HG03439 (cell line): ENCODE results near the gene PLS1.

Source experiments
- ATAC-seq: cut with Tn5 transposase; IDR thresholded peaks from one replicate; pipeline ENCODE4 v1.9.1; 2021; ENCODE audit warnings: mild to moderate bottlenecking, moderate library complexity; ENCODE audit not compliant: unreplicated experiment

The PLS1 gene

DNA sequence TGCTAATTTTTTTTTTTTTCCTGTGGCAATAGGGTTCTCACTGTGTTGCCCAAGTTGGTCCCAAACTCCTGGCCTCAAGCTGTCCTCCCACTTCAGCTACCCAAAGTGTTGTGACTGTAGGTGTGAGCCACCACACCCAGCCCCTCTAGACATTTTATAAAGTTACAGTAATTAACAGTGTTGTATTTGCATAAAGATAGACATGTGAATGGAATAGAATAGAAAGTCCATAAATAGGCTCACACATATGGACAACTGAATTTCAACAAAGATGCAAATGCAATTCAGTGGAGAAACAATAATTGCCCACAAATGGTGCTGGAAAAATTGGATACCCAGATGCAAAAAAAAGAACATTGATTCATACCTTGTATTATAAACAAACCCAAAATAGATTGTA lies 39.9 kb downstream of the PLS1 start:
- no peak for ATAC-seq

DNA sequence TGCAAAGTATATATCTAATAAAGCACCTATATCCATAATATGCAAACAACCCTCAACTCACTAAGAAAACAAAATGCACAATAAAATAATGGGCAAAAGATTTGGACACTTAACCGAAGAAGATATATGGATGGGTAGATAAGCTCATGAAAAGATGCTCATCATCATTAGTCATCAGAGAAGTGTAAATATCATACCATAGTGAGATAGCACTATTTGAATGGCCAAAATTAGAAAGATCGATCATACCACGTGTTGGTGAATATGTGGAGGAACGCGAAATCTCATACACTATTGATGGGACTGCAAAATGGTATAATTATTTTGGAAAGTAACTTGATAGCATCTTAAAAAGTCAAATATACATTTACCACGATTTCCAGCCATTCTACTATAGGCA lies 40.5 kb downstream of the PLS1 start:
- ATAC-seq: no peak

DNA sequence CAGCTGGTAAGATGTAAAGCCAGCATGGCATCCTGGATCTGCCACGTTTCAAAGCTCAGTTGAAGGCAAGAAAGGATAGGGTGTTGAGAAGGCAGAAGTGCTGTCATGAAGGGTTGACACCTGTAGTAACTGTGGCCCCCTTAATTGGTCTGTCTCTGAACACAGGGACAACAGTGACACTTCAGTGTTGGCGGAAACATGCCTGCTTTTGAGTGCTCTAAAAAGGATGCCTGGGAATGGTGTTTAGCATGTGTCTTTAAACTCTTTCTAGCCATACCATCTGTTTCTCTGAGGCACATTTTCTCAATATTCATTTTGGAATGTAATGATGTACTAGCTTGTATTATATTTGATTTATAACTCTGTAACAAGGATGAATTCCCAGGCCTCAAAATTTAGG lies 42.1 kb downstream of the PLS1 start:
- no peak for ATAC-seq

DNA sequence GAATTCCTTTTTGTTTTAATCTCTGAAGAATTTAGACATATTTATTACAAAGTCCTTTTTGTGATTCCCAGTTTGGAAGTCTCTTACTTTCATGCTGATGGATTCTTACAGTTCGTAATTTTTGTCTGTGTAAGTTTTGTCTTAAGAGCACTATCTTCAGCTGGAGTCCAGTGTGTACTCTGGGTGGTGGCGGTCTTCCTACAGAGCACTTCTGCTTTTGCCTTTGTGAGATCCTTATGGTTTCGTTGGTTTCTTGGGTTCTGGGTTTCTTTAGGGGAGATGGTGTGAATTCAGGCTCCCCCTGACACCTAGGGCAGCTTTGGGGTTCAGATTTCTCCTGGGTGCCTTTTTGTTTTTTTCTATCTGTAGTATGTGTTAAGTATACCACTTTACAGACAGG lies 45.3 kb downstream of the PLS1 start:
- ATAC-seq: no peak

DNA sequence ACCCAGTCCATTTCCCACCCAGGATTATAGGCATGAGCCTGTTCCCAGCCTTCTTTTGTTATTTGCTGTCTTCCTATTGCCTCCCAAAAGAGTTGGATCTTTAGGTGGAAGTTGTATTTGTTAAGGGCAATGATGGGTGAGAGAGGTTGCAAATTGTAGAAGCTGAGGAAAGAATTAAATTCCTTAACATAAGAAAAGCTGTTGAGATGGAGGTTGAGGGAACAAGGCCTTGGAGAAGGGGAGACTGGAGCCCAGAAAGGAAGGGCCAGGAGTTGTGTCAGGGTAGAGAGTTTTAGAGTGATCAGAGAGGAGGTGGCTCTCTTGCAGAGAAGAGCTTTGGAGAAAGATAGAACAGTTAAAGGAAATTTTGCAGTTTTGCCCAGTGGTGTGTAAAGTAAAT lies 46.8 kb downstream of the PLS1 start:
- no peak for ATAC-seq

DNA sequence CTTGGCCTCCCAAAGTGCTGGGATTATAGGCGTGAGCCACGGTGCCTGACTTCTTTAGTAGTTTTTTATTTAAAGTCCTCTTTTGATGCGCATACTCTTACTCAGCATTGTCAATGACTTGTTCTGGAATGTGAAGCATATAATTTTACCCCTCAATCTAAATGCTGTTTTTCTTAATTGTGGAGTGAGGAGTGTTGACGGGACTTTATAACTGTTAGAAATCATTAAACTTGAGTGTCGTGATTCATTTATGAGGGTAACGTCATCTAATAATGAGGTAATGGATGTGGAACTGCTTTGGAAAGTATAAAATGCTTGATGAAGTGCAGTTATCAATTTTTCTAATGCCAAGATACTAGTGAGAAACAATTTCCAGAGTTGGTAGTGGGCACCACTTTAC lies 48.3 kb downstream of the PLS1 start:
- no peak for ATAC-seq

DNA sequence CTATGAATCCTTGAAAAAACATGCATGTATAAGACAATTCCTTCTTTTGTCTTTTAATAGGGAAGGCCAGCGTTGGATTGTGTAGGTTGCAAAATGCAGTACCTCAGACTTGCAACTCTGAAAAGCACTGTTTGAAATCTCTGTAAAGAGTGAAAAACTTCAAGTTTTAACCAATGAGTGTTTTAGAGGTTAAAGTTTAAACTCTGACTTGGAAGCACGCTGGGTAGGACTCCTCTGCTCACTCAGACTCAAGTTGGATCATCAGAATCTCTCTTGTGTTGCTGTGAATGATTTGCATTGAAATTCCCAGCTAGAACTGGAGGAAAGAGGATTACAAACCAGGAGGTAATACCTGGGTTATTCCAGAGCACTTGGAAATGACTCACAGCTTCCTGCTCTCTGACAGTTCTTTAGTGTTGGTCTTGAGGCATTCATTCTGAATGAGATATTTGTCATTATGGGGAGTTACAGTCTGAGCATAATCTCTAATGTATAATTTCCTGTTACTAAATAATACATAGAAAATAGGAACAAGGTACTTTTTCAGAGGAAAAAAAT lies 49.1 kb downstream of the PLS1 start:
- no peak for ATAC-seq

DNA sequence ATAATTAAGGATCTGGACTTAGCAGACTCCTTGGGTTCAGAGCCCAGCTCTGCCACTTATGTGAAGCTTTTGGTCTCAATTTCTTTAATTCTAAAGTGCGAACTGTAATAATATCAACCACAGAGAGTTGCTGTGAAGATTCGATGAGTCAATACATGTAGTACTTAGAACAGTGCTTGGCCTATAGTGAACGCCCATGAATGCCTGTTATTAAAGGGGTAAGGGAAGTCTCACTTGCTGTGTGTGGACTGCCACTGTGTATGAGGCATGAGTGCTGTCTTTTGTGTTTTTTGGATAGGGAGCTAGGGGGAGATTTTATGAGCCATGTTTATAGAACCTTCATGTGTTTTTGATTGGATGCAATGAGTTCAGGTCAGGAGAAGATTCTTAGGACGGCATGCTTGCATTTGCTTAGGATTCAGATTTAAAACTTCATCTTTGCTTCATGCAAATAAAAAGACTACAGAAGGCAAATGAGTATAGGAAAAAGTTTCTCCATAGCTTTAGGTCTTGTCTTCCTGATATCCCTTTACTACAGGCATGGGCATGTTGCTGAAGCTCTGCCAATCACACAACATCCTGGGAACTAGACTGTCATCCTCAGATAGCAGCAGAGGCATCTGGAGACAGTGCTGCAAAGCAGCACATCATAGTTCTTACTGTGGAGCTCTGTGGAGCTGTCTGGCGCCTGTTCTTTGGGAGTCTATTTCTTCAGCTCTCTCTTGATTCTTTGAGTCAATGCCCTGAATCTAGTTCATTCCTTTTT lies 50.0 kb downstream of the PLS1 start:
- ATAC-seq: no peak

DNA sequence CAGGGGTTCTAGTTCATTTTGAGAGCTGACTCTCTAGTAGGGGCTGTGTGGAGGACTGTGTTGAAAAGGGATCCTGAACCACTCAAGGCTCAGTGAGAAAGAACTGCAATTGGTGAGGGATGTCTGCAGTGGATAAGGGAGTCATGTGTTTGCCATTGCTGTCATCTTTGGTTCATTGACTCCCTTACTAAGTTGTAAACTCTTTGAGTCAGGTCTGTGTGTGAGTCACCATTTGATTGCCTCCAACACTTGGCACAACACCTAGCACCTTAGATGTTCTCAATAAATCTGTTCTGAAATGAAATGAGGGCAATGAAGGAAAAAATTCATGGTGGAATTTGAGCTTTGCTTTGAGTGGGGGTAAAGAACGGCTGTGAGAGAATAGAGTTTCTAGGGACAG lies 51.7 kb downstream of the PLS1 start:
- no peak for ATAC-seq

DNA sequence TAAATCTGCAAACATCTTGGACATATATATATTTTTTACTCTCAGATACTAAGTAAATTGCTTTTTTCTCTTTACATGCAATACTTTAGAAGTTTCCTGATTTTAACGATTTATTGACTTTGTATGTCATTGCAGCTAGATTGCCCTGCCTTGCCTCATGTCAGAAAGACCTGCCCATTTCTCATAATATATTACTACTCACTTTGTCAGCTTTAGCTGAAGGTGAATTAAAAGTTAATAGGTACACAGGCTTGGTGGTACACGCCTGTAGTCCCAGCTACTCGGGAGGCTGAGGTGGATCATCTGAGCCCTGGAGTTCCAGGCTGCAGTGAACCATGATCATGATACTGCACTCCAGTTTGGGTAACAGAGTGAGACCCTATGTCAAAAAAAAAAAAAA lies 52.8 kb downstream of the PLS1 start:
- ATAC-seq: no peak

DNA sequence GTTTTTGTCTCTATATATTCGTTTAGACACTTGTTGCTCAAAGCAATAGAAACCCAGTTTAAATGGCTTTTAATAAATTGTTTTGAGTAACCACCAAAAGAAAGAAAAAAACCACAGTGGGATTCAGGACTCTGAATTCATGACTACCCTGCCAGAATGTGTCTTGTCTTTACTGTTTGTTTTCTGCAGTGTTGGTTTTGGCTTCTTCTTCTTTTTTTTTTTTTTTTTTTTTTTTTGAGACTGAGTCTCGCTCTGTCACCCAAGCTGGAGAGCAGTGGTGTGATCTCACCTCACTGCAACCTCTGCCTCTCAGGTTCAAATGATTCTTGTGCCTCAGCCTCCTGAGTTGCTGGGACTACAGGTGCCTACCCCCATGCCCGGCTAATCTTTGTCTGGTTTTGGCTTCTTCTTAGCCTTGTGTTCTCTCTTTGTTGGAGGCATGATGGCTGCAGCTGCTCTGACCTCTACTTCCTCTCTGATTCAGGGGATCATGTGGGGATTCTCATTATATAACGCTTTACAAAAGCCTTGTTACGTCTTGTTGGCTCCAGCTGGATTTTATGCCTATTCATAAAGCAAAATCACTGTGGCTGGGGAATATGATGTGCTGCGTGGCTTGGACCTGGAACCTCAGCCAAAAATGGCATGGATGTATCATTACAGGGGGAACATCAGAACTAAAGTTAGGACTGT lies 54.0 kb downstream of the PLS1 start:
- ATAC-seq: no peak

DNA sequence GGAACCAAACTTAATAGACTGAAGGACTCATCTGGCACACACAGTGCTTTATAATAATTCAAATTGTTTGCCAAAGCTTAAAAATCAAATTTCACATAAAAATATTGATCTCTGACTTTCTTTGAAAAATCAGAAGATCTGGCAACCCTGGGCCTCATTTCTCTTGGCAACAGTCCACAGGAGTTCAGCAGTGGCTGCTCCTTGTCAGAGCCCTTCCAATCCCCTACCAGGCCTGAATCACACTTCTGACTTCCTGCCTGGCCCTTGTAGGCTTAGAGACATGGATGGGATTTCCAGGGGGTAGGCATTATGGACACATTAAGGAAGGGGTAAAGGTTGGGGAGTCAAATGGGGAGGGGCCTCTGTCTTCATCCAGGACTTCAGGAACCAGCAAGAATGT lies 55.5 kb downstream of the PLS1 start:
- ATAC-seq: no peak

DNA sequence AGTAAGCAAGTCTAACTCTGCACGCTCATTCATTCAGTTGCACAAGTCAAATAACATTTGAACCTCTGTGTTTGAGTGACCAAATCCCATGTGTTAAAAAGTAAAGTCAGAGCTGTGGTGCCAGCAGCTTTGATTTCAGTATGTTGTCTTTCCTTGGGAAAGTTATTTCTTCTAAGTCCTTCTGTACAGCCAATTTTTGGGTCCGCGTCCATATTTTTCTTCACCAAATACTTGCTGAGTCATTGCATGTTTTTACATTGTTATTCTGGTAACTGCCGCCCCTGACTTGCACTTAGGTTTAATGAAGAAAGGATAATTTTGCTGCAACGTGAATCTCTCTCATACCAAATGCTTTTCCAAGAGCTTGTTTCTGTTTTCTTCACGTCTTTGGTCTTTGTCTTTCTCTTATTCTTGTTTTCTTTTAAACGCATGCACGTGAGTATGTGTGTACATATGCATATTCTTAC lies 56.7 kb downstream of the PLS1 start:
- no peak for ATAC-seq

DNA sequence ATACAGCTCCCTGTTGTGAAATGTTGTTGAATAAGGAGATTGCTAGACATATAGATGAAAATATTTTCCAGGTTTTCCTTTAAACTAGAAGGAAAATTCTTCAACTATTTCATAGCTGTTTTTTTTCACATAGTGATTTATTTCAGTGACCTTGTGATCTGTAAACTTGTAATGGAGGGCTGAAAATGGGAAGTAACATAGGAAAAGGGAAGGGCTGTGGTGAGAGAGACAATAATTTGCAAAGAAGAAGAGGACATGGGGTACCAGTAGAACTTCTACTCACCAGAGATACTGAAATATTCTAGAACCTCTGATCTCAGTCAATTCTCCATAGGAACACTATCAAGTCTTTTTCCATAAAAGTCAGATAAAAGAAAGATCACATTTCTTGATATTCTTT lies 60.4 kb downstream of the PLS1 start:
- no peak for ATAC-seq

DNA sequence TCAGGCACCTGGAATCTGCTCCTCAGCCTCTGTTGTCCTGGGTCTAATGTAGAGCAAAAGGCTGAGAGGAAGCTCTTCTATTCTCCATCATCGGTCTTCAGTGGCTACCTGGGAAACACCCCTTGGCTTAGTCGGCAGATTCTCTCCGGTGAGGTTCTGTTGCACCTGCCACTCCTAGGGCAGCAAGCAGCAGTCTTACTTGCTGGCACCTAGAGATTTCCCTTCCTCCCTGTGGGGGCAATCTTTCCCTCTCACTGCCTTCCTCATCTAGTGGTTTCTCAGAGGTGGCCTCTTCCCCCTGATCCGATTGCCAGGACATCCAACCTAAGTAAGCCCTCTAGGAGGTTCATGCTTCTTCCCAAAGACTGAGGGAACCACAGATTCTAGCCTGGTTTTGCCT lies 60.8 kb downstream of the PLS1 start:
- no peak for ATAC-seq

DNA sequence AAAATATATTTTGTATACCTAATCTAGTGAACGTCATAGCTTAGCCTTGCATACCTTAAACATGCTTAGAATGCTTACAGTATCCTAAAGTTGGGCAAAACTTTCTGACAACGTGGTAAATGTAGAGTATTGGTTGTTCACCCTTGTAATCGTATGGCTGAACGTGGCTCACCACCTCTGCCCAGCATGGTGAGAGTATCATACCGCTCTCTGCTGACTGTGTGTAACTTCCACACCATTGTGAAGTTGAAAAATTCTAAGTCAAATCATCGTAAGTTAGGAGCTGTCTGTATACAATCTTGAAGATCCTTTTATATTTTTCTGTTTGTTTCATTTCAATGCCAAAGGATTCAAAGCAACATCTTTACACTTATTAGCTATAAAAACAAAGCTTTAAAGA lies 64.2 kb downstream of the PLS1 start:
- no peak for ATAC-seq

DNA sequence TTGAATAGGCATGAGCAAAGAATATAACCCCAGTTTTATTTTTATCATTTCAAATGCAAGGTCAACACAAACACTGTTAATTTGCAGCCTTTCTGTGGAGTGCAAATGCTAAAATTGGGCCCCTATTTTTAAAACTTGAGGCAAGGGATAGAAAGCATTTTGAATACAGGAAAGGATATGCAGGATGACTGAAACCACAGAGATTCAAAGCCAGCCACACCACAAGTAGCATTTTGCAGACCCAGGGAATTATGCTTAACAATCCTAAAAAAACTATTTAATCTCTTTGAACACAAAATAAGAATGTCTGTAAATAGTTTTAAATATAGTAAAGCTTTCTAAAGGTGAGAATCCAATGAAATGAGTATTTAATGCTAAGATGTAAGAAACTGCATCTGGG lies 64.7 kb downstream of the PLS1 start:
- ATAC-seq: no peak

DNA sequence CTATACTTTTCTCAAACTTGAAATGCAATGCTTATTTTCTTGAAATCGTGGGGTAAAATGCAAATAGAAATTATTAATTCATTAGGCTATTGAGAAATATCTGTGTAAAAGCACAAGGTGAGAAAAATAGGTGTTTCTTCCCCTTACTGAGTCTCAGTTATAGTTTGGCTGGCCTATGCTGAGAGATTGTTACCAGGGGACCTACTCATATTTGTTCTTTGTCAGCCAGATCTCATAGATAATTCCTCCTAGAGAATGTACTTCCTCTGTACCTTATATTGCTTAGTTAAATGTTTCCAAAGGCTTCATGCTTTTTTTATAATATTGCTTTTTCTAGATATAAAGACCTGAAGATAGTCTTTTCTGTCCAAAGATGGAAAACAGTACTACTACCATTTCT lies 67.7 kb downstream of the PLS1 start:
- no peak for ATAC-seq

DNA sequence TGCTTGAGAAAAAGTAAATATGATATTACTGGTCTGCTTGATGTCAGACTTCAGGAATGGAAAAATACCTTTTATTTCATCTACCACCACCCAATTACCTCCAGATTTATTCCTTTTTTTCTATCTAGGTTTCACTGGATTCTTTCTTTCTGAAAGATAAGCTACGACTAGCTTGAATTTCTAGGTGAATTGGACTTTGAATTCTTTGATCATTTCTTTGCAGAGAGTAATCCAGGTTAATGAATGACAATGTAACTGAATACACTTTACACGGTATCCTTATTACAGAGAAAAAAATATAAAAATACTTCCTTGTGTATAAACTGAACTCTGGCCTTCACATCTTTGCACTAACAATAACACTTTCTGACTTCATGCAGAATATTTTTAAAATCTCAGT lies 68.1 kb downstream of the PLS1 start:
- no peak for ATAC-seq

DNA sequence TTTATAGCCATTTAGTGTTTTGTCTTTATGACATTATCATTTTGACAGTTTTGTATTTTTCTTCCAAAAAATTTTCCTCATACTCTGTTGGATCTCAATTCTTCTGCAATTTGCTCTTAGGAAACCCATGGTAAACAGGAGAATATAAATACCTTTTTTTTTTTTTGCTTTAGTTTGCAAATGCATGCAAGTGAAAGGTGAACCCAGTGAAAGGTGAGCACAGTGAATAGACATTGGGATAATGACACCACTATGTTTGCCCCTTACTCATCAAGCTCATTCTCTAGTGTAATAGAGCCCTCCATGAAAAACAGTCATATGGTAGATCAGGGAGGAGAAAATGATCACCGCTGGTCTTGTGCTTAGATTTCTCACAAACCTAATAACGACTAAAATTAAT lies 68.6 kb downstream of the PLS1 start:
- no peak for ATAC-seq

DNA sequence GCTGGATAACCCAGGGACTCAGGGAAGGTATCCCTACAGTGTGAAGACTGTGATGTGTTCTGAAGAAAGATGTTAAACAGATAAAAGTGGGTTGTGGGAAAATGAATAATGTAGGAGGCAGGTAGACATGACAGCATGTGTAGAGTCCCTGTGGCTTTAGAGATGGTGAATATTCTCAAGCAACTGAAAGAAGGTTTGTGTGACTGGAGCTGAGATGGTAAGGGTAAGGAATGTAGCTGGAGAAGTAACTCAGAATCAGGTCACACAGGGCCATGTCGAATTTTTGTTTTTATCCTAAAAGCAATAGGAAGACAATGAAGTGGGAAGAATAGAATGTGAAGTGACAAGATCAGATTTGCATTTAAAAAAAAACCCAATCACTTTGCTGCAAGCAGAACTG lies 73.9 kb downstream of the PLS1 start:
- no peak for ATAC-seq

DNA sequence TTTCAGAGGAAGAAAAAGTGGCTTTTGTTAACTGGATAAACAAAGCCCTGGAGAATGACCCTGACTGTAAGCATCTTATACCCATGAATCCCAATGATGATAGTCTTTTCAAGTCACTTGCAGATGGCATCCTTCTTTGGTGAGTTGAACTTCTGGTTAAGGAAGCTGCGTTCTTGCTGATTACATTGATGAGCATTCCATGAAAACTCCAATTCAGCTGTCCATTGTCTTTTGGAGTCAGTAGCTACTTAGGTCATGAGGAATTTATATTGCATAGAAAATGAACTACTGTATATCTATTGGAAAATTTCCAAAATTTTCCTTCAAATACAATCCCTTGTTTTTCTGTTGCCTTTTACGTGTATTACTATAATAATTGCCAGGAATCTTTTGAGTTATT lies 80.0 kb downstream of the PLS1 start:
- no peak for ATAC-seq
